SU-DHL-6 (cell line): ENCODE data around the gene OR9G1.

Experiments
- EZH2phosphoT487 ChIP-seq: fragments of 200-600 bp; sonication (generic), shearing (Covaris generic); conservative IDR thresholded peaks from 2 replicates; pipeline ENCODE4 v1.6.1; 2018; ENCODE audit warnings: mild to moderate bottlenecking, antibody characterized with exemption, low read length, moderate library complexity, mixed read lengths
- TF ChIP-seq, protein P1 (sequence below): fragments of 200-600 bp; sonication (generic); IDR thresholded peaks from one replicate; pipeline ENCODE4 v1.5.1; 2017; ENCODE audit warnings: antibody characterized with exemption, mild to moderate bottlenecking, low read length, moderate library complexity; ENCODE audit not compliant: insufficient read depth, poor library complexity, severe bottlenecking

DNA sequence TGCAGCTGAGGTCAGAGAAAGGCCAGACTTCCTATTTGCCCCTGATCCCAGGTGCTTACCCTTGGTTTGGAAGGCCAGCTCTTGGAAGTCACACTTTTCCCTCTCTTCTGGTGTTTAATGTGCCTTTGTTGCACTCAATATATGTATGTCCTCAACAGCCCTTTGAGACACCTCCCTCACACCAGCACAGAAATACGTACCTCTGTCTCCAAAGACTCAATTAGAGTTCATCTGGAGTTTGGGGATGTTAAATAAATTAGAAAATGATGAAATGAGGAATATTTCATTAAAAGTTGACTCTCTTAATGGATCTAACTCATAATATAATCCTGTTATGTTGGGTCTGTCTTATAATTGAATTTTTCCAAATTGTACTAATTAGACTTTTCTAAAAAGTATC, 49.7 kb downstream of the OR9G1 start, which contains the start of gene OR9G4:
- TF ChIP-seq, protein P1, sequence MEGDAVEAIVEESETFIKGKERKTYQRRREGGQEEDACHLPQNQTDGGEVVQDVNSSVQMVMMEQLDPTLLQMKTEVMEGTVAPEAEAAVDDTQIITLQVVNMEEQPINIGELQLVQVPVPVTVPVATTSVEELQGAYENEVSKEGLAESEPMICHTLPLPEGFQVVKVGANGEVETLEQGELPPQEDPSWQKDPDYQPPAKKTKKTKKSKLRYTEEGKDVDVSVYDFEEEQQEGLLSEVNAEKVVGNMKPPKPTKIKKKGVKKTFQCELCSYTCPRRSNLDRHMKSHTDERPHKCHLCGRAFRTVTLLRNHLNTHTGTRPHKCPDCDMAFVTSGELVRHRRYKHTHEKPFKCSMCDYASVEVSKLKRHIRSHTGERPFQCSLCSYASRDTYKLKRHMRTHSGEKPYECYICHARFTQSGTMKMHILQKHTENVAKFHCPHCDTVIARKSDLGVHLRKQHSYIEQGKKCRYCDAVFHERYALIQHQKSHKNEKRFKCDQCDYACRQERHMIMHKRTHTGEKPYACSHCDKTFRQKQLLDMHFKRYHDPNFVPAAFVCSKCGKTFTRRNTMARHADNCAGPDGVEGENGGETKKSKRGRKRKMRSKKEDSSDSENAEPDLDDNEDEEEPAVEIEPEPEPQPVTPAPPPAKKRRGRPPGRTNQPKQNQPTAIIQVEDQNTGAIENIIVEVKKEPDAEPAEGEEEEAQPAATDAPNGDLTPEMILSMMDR = no peak
- no peak for TF ChIP-seq EZH2phosphoT487
